Neural progenitor cell (in vitro differentiated cells): ENCODE results near the gene SPOUT1.

ENCODE experiments used
- EZH2 ChIP-seq: fragments of 200-600 bp; sonication (generic); IDR thresholded peaks from 2 replicates; pipeline ENCODE4 v1.6.1; 2017; ENCODE audit warnings: antibody characterized with exemption, mild to moderate bottlenecking, moderate library complexity
- TF ChIP-seq, protein P1 (sequence below): fragments of 200-600 bp; sonication (generic); IDR thresholded peaks from 2 replicates; pipeline ENCODE4 v1.5.1; 2017; ENCODE audit warnings: antibody characterized with exemption, mild to moderate bottlenecking

DNA sequence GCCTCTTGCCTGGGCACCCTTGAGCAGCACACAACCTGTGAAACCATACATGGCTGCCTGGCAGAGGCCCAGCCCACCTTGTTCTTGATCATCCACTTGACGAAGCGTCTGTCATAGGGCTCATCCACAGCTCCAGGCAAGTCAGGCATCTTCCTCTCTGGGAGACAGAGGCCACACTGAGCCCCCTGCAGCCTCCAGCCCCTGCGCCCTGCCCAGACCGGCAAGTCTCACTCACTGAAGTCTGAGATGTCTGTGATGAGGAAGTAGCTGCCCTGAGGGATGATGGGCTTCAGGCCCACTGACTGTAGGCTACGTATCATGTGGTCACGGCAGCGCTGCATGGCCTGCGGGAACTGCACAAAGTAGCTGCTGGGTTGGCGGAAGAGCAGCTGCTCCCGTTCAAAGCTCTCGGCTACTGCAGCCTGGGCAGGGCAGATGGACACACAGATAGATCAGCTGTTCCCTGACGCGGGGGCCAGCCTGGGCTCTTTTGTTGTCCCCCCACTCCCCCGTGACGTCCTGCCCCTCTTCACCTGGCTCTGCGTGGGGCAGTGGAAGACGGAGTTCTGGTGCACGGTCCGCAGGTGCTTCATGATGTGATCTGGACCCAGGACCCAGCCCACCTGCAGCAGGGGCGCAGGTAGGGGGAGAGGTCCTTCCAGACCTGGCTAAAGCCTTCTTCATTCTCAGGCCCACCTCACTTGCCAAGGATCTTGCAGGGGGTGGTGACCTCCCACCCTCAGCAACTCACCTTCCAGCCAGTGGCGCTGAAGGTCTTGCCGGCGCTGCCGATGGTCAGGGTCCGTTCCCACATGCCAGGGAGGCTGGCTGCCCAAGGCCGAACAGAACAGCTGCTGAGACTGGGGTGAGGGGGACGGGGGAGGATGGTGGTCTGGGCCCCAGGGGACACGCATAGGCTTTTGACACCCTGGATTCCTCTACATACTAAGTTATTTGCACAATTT lies 5.9 kb upstream of the SPOUT1 start:
- TF ChIP-seq, protein P1, sequence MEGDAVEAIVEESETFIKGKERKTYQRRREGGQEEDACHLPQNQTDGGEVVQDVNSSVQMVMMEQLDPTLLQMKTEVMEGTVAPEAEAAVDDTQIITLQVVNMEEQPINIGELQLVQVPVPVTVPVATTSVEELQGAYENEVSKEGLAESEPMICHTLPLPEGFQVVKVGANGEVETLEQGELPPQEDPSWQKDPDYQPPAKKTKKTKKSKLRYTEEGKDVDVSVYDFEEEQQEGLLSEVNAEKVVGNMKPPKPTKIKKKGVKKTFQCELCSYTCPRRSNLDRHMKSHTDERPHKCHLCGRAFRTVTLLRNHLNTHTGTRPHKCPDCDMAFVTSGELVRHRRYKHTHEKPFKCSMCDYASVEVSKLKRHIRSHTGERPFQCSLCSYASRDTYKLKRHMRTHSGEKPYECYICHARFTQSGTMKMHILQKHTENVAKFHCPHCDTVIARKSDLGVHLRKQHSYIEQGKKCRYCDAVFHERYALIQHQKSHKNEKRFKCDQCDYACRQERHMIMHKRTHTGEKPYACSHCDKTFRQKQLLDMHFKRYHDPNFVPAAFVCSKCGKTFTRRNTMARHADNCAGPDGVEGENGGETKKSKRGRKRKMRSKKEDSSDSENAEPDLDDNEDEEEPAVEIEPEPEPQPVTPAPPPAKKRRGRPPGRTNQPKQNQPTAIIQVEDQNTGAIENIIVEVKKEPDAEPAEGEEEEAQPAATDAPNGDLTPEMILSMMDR, result no peak
- no peak for TF ChIP-seq EZH2
